DMS79 (cell line): Measurements from ENCODE around the gene TMEM121.
"Not testable (repeated sequence)": the region's sequence is repeated elsewhere in the genome, so short reads cannot be mapped to it uniquely, and the experiment has no call there.

ENCODE experiments used
- DNase-seq: peaks from one replicate; lab custom pipeline; 2025; lab: John Stamatoyannopoulos, UW

Gene TMEM121

GRCh38 chr14:105570482-105570881 lies 44.1 kb downstream of the TMEM121 start:
- DNase-seq = no peak

GRCh38 chr14:105571181-105571951 lies 45.0 kb downstream of the TMEM121 start:
- DNase-seq = not testable (repeated sequence)

DNA sequence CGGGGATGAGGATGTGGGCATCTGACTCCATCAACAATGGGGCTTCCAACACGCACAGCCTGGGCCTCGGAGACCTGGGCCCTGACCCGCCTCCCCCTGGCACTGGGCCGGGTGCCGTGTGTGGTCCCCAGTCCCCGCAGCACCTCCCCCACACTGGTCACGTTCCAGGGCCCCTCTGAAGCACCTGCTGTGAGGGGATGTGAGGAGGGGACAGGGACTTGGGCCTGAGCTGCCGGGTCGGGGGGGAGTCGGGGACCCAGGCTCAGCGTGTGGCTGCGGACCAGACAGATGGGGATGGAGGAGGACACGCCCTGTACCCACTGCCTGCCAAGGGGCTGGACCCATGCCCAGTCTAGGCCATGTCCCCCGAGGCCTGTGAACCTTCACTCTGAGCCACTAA lies 45.7 kb downstream of the TMEM121 start:
- not testable (repeated sequence) for DNase-seq

DNA sequence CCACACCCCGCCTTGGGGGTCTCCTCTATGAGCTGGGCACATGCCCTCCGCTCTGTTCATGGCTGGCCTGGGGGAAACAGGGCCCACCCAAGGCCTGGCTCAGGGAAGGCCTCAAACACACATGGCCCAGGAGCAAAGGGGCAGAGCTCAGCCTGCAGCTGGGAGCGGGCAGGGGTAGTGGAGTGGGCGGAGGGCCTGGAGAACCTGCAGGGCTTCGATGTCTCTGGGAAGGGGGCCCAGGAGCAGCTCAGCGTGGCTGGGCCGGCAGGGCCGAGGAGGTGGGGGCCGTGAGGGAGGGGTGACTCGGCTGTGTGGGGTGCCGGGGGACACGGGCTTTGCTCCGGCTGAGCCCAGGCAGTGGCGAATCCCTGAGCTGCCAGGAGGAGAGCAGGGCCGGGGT lies 47.5 kb downstream of the TMEM121 start:
- DNase-seq = not testable (repeated sequence)

DNA sequence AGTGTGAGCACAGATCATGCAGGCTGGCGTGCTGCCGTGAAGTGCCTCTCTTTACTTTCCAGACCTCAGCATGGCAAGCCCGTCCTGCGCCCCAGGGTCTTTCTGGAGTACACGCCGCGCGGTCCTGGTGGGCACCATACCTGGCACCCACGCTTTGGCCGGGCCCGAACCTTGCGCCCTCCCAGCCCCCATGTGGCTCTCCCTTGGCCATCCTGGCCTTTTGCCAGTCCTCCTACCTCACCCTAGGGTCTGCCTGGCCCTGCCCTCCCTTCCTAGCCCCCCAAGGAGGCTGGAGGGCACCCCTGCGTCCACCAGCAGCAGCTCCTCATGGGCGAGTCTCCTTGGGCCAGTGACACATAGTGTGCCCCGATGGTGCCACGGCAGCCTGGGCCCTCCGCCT lies 48.0 kb downstream of the TMEM121 start:
- DNase-seq = not testable (repeated sequence)

DNA sequence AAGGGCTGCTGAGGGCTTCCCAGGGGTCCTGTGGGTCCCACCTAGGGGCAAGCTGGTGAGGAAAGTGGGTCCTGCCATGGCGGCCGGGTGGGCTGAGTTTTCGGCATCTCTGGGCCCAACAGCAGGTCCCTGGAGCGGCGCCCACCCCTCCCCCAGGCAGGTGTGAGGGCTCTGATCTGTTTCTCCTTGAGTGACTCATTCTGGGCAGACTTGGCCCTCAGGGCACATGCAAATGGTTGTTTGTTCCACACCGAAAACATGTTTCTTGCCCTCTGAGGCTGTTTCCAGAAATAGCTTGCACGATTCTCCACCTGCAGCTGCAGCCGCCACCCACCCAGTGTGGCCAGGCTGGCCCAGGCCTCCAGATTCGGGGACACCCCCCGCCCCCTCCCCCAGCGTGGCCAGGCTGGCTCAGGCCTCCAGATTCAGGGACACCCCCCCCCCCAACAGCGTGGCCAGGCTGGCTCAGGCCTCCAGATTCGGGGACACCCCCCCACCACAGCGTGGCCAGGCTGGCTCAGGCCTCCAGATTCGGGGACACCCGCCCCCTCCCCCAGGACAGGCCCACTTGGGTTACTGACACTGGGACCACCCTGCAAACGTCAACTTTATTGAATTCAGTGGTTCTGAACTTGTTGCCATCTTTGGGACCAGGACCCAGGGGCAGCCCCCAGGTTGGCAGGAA lies 48.8 kb downstream of the TMEM121 start:
- DNase-seq = not testable (repeated sequence)

GRCh38 chr14:105576525-105577088 lies 50.2 kb downstream of the TMEM121 start:
- no peak for DNase-seq

DNA sequence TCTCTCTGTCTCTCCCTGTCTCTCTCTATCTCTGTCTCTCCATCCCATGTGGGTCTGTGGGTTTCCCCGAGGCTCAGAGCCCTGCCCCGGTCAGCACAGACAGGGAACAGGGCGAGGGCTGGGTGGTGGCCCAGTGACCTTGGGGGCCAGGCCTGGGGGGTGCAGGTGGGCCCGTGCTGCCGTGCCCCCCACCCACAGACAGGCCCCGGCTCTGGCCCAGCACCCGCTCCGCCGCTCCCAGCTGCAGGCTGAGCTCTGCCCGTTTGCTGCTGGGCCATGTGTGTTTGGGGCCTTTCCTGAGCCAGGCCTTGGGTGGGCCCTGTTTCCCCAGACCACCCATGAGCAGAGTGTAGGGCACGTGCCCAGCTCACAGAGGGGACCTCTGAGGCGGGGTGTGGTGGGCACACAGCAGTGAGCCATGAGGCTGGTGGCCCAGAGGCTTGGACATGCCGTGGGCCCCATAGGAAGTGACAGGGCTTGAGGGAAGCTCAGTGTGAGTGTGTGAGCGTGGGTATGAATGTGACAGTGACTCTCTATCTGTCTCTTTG lies 51.0 kb downstream of the TMEM121 start:
- DNase-seq = no peak

DNA sequence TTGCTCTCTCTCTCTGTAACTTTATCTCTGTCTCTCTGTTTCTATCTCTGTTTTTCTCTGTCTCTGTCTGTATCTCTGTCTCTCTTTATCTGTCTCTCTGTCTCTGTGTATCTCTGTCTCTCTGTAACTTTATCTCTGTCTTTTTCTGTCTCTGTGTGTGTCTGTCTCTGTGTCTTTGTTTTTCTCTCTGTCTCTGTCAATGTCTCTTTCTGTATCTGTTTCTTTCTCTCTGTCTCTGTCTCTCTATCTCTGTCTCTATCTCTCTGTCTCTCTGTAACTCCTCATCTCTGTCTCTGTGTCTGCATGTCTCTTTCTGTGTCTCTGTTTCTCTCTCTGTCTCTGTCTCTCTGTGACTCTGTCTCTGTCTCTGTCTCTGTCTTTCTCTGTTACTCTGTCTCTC lies 51.7 kb downstream of the TMEM121 start:
- DNase-seq = no peak

GRCh38 chr14:105579221-105579620 lies 52.8 kb downstream of the TMEM121 start:
- not testable (repeated sequence) for DNase-seq
